ENCODE measurements around the gene M1AP.
"Not testable (repeated sequence)": the region's sequence is repeated elsewhere in the genome, so short reads cannot be mapped to it uniquely, and the experiment has no call there.

The M1AP gene

GRCh38 chr2:74646834-74647482 lies 1.2 kb downstream of the M1AP start:
- no peak for DNase-seq

DNA sequence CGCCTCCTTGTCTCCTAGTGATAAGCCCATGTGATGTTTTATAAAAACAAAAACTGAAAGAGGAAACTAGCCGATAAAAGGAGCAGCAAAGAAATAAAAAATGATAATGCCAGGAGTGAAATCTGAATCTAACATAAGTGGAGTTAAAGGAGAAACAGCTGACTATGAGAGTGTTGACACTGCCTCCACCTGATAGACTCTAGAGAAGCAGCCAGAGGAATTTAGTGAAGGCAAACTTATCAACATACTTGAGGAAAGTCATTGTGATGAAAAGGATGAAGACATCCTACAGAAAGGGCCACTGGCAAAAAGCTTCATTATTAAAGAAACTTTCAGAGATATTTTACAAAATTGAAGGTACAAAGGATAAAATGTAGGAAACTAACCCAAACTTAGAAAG lies 1.9 kb downstream of the M1AP start:
- no peak for DNase-seq

- DNase-seq = no peak
These were observed 2.8 kb downstream of the M1AP start for GRCh38 chr2:74645344-74645743.

DNA sequence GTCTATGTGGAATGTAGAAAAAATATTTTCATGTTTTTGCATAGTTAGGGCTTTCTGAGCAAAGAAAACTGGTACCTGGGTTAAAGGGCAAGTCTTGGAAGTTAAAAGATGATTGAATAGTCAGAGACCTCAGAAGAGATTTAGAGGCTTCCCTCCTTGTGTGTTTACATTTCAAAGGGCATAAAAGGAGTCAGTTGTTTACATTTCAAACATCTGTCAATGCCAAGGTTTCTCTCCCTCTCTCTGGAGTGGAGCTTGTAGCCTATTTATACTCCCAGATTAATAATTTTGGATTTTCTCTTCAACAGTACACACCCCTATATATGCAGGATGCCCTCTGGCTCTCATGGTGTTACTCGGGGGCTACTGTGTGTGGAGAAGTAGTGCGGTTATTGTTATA lies 8.6 kb downstream of the M1AP start:
- DNase-seq = no peak

GRCh38 chr2:74632939-74633312 lies 15.2 kb downstream of the M1AP start:
- DNase-seq = no peak

DNA sequence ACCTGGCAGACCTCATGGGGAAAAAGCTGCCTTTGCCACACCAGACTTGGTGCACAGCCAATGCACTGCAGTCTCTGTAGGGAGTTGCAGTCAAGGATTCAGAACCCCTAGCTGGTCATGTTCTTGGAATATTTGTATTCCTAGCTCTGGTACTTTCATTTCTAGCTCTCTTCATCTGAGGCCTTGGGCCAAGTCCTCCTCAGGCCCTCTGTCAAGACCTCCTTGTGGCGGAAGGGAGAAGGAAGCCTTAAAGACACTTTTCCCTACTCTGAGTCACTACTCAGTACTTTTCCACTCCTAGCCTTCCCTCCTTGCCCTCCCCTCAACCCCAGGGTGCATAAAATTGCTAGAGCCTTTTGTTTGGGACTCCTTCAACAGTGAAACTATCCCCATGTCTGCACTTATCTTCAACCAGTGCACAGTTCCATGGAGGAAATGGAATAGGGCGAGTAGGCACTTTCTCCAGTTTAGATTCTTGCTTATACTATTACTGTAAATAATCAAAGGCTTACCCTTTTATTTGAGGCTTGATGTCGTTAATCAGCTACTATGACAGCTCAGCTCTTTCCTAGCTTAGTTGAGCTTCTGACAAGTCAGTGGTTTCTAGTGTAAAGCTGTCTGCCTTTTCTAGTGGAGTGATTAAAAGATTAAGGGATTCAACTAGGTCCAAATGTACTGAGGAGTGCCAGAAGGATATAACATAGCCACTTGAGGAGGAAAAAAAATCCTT lies 15.8 kb downstream of the M1AP start:
- DNase-seq = no peak

- DNase-seq = not testable (repeated sequence)
These were observed 17.7 kb downstream of the M1AP start for GRCh38 chr2:74630454-74630853.

DNA sequence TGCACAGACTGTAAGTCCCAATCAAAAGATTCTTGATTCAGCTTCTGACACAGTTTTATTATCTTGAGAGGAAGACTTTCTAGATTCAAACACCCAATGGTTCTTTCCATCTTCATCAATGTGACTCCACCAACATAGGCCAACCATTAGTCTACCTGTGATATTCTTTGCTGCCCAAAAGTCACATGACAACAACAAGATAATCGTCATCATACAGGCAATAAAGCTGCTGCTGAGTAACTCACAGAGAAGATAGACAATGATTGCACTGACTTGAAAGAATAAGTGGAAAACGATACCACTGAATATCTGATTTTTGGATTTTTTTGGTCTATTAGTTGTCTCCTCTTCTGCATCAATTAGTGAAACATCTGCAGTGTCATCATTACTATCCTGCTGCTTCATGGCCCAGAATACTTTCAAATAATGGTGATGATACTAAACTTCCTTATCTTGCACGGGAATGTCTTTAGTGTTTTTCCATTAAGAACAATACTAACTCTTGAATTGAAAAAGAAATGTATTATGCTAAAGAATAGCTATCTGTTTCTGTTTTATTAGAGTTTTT lies 19.5 kb downstream of the M1AP start:
- DNase-seq = no peak

DNA sequence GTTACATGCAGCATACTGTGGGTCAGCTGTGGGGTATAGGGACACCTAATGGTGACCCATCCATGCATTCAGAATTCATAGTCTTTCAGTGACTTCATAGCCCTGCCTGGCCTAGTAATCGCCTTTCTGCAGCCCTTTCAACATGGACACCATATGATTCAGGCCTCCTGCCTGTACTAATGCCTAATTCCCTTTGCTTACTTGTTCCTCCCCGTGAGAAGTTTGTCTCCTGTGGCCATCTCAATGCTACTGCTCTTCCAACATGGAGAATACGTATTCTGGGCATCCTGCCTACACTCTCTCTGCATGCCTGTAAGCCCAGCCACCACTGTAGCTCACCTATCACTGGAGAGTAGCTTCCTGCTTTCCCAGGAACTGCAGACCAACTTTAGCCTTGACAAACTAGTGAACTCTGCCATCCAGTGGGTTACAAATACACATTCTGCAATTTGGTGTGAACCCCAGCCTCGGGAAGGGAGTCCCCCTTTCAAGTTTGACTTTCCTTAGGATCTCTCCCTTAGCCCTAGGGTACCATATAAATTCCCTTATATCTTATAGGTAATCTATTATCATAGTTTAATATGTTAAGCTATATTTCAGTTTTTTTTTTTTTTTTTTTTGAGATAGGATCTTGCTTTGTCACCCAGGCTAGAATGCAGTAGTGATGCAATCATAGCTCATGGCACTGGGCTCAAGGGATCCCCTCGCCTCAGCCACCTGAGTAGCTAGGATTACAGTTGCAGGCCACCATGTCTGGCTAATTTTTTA lies 22.3 kb downstream of the M1AP start:
- no peak for DNase-seq

DNA sequence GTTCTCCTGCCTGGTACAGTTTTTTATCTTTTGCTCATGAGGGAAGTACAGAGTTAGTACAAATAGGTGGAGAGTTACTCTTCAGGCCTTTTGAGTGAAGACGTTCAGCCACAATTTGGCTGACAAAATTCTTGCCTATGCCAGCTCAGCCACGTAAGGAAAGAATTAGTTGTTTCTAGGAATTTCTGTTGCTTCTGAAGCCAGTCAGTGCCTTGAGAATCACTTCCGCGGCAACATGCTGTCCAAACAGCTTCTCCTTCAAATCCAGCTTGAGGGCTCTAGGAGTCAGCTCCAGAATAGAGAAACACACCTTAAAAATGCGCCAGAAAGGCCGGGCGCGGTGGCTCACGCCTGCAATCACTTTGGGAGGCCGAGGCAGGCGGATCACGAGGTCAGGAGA lies 27.5 kb downstream of the M1AP start:
- no peak for DNase-seq

GRCh38 chr2:74619651-74620297 lies 28.4 kb downstream of the M1AP start:
- DNase-seq = no peak

GRCh38 chr2:74618410-74619083 lies 29.6 kb downstream of the M1AP start:
- no peak for DNase-seq

DNA sequence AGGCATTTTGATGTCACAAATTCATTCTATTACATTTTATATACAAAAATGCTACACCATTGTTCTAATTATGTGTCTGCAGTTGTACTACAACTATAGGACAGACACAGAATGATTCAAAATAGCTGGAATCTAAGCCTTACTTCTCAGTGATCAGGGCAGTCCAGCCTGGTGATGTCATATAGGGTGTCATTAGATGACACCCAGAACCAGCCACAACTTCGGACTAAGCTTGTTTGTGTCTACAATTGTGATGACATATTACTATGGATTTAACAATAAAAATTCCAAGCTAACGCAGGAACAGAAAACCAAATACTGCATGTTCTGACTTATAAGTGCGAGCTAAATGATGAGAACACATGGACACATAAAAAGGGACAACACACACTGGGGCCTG lies 31.0 kb downstream of the M1AP start:
- no peak for DNase-seq

DNA sequence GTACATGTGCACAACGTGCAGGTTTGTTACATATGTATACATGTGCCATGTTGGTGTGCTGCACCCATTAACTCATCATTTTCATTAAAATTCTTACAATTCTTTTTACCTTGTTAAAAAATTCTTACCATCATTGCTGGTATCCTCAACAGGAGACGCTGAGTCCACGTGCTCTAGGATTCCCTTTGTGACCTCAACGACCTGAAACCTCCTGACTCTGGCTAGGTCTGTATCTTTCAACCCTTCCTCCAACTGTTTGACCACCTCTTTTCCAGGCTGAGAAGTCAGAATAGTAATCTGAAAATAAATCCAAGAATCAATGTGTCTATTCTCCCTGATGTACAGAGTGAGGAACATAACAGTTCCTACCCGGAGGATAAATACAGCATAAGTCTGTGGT lies 41.2 kb downstream of the M1AP start:
- DNase-seq = no peak

DNA sequence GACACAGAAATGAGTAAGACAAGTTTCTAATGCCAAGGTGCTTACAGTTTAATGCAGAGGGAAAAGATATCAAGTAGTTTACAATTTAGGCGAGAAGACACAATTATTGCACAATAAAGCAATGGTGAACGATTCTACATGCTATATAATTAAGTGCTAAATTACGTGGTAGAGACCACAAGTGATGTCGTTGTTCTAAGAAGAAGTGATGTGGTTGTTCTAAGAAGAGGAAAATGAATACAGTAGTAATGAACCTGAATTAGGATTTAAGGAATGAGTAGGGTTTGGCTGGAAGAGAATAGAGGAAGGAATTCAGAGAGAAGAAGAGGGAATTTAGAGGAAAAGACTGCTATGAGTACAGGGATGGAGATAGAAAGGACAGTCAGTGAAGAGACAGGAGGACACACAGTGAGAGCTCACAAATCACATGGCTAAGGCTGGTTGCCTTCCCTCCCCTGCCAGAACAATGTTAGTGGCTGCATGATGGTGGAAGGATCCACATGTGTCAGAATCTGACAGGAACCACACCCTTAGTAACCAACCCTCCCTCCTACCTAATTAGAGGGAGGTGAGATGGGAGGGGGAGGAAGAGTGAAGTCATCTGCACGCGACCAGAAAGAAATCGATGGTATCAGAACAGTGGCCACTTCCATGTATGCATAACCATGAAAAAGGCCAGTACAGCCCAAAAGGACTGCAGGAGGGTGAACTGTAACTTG lies 44.7 kb downstream of the M1AP start:
- DNase-seq = no peak

DNA sequence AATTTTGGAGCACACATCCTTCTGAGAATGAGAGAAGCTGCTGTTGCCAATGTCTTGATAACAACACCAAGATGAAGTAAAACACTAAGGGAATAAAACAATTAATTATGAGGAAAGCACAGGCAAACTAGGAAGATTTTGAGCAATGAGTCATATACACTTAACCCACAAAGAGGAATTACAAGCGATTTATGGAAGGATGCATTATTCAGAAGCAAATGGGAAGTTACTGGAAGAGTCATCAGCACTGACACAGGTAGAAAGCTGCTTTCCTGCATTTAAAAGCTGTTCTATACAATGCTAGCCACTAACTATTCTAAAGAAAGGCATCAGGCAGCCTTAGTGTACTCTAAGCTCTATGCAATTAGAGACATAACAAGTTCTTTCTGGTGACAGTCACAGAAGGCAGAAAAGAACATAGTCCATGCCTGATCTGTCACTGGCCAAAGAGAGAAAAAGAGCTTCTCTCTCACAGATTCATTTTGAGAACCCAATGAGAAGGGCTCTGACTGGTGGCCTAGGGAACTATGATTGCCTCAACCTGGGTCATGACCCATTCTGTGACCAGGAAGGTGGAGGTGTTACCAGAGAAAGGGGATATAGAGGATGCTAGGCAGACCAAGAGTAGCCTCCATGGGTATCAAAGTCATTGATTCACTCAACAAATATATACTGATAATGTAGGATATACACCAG lies 45.4 kb downstream of the M1AP start:
- DNase-seq = no peak

DNA sequence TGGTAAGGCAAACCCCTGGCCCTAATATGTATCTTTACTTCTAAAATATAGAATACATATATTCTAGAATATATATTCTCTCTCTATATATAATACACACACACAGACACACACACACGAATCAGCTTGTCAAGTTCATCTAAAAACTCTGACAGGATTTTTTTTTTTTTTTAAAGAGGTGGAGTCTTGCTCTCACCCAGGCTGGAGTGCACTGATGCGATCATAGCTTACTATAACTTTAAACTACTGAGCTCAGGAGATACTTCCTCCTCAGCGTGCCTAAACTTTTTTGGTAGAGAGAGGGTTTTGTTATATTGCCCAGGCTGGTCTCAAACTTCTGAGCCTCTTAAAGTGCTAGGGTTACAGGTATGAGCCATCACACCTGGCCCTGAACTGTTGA lies 48.5 kb downstream of the M1AP start:
- no peak for DNase-seq

DNA sequence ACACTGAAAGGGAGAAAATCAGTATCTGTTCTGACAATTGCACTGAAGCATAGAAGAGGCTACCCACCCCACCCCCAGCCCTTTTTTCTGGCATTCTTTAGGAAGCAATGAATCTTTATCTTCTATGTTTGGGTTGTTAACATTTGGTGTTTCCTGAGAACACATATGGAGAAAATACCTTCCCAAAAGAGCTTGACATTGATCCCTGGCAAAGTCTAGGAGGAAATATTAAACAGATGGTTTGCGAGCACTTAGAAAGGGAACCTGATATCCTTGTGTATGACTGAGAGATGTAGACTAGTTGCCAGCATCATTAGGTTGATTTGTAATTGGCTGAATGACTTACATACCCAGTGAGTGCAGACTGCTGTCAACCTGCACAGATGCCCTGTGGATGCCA lies 50.7 kb downstream of the M1AP start:
- no peak for DNase-seq

GRCh38 chr2:74596584-74596983 lies 51.5 kb downstream of the M1AP start:
- DNase-seq = no peak

GRCh38 chr2:74593826-74594772 lies 54.0 kb downstream of the M1AP start:
- DNase-seq = no peak

Data from hippocampal formation (tissue), 2 donors.